SK-N-SH (cell line): Measurements from ENCODE around the gene GNE.

Experiments
- CTCF ChIP-seq: fragments of 200-600 bp; sonication (generic); IDR thresholded peaks from 2 replicates; pipeline ENCODE4 v1.6.1; 2017; ENCODE audit warnings: antibody characterized with exemption, mild to moderate bottlenecking, moderate library complexity
- EP300 ChIP-seq, 2 experiments: IDR thresholded peaks; 2 replicates each; pipeline versions ENCODE4 v1.4.0 to v1.6.1; 2012; ENCODE audit warnings: borderline replicate concordance in 1 of 2, low read depth in 1 of 2, low read length in 1 of 2
- GABPA ChIP-seq: IDR thresholded peaks from 2 replicates; pipeline ENCODE4 v1.4.0; 2012; ENCODE audit warnings: low read depth, mild to moderate bottlenecking
- POLR2AphosphoS5 ChIP-seq: IDR thresholded peaks from 2 replicates; pipeline ENCODE4 v1.6.1; 2012; ENCODE audit warnings: low read depth, low read length
- REST ChIP-seq: IDR thresholded peaks from 2 replicates; pipeline ENCODE4 v1.6.1; 2012; ENCODE audit warnings: mild to moderate bottlenecking, low read depth, low read length, moderate library complexity
- USF1 ChIP-seq: IDR thresholded peaks from 2 replicates; pipeline ENCODE4 v1.4.0; 2012; ENCODE audit warnings: low read depth, borderline replicate concordance
- YY1 ChIP-seq: IDR thresholded peaks from 2 replicates; pipeline ENCODE4 v1.4.0; 2012; ENCODE audit warnings: low read depth, mild to moderate bottlenecking

GRCh38 chr9:36278243-36278642 is 20.0 kb upstream of the GNE start:
- TF ChIP-seq USF1, result no peak
- no peak for TF ChIP-seq CTCF
- TF ChIP-seq YY1, result no peak
- no peak for TF ChIP-seq REST
- no peak for TF ChIP-seq POLR2AphosphoS5
- no peak for TF ChIP-seq GABPA
- no peak for TF ChIP-seq EP300 (IDR thresholded peaks at IDR 0.05; ENCODE audit: borderline replicate concordance in 1 of 2, low read depth in 1 of 2, low read length in 1 of 2)
